Erythroblast (primary cell): Measurements from ENCODE around the gene SMG5.
"Not testable (repeated sequence)": the region's sequence is repeated elsewhere in the genome, so short reads cannot be mapped to it uniquely, and the experiment has no call there.

Experiments
- GATA1 ChIP-seq: IDR thresholded peaks from 2 replicates; pipeline ENCODE4 v1.6.1; 2011; ENCODE audit warnings: low read depth, mild to moderate bottlenecking, control low read depth, low read length, moderate library complexity
- POLR2A ChIP-seq: IDR thresholded peaks from 2 replicates; pipeline ENCODE4 v1.6.1; 2011; ENCODE audit warnings: mild to moderate bottlenecking, low read length

DNA sequence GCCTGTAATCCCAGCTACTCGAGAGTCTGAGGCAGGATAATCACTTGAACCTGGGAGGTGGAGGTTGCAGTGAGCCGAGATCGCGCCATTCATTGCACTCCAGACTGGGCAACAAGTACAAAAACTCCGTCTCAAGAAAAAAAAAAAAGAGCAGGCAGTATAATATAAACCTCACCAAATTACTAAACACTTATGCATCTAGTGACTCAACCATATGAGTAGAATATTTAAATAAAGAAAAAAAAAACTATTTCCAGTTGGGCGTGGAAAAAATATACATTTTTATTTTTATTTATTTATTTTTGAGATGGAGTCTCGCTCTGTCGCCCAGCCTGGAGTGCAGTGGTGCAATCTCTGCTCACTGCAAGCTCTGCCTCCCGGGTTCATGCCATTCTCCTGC, 40.6 kb upstream of the SMG5 start:
- TF ChIP-seq POLR2A, GATA1: not testable (repeated sequence)
